ENCODE data around the gene FXYD6. TPM values are rescaled to one million over a fixed set of nuclear protein-coding genes. Genes with fewer than 3 reads are reported as not detected.
"Not testable (repeated sequence)": the region's sequence is repeated elsewhere in the genome, so short reads cannot be mapped to it uniquely, and the experiment has no call there.

Gene FXYD6, protein sequence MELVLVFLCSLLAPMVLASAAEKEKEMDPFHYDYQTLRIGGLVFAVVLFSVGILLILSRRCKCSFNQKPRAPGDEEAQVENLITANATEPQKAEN
- total RNA-seq: 16.4 and 20.0 TPM in 2 replicates

GRCh38 chr11:117876341-117877119 lies at the start of gene FXYD6:
Gene FXYD6 (minus strand): TSS chr11:117876658. CDS start chr11:117842776, 33,882 bp downstream.
- no peak for DNase-seq (ENCODE audit: extremely low read depth, low read depth, low spot score)

DNA sequence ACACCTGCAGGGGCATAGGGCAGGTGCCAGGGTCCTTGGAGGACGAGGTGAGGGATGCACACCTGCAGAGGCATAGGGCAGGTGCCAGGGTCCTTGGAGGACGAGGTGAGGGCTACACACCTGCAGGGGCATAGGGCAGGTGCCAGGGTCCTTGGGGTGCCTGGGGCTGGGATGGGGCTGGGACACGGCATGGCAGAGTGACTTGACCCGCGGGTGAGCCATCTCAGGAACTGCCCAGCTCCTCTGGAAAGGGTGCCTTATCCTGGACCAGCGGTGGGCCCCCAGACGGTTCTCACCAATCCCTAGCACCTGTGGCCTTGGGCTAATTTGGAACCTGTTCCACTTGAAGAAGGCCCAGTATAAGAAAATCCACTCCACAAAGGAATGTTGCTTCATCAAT lies 49.7 kb upstream of the FXYD6 start:
- DNase-seq (ENCODE audit: extremely low read depth, low read depth, low spot score): not testable (repeated sequence)

DNA sequence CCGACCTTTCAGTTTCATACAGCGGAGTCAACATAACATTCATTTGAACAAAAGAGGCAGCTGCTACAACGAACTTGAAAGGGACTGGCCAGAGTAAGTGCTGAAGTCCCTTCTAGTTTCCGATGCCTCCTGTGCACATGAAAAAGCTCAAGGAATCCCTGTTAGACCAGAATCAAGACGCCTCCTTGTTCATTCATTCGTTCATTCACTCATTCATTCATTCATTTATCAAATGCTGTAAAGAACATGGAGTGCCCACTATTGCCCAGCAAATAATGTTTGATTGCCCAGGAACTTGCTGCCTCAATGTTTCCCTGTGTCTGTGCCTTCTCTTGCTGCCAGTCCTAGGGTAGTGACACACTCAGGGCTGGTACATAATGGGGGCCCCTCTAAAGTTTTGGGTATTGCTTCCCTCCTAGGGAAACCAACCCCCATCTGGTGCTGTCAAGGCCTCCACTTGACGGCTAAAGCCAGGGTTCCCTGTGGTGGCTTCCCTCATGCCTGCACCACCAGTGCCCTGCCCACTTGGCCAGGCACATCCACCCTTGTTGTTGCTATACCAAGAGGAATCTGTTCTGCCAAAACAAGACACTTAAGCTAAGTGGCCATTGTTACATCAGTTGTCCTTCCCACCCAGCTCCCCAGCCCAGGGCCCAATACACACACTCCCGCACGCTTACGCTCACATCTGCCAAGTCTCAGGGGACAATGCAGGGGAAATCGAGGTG lies 48.9 kb upstream of the FXYD6 start:
- no peak for DNase-seq (ENCODE audit: extremely low read depth, low read depth, low spot score)

GRCh38 chr11:117924631-117925170 lies 48.2 kb upstream of the FXYD6 start:
- no peak for DNase-seq (ENCODE audit: extremely low read depth, low read depth, low spot score)

DNA sequence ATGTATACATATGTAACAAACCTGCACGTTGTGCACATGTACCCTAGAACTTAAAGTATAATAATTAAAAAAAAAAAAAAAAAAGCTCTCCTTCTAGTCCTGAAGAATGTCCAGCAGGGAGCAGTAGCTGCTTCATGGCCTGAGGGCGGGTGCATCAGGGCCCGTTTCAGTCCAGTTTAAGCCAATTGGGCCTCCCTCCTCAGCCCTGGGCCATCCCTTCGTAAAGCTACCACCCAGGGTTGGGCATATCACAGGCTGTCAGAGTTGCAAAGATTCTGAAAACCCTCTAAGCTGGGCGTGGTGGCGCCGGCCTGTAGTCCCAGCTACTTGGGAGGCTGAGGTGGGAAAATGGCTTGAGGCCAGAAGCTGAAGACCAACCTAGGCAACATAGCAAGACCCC lies 47.3 kb upstream of the FXYD6 start:
- DNase-seq (ENCODE audit: extremely low read depth, low read depth, low spot score): no peak

DNA sequence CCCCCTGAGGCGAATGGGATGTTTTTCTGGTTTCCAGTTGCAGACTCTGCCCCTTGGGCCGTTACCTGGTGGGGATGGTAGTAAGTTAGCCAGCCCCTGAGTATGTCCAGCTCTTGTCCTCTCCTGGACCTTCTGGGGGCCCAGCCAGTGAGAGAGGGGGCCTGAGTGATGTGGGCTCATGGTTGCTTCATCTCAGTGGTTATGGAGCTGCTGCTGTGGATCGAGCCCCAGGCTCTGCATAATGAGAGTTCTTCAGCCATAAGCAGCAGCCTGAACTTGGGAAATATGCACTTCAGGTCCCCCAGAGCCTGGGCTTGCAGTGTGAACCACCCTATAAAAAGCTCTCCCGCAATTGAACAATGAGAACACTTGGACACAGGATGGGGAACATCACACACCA lies 46.8 kb upstream of the FXYD6 start:
- DNase-seq (ENCODE audit: extremely low read depth, low read depth, low spot score): no peak

GRCh38 chr11:117921893-117922292 lies 45.4 kb upstream of the FXYD6 start:
- DNase-seq (ENCODE audit: extremely low read depth, low read depth, low spot score): no peak

DNA sequence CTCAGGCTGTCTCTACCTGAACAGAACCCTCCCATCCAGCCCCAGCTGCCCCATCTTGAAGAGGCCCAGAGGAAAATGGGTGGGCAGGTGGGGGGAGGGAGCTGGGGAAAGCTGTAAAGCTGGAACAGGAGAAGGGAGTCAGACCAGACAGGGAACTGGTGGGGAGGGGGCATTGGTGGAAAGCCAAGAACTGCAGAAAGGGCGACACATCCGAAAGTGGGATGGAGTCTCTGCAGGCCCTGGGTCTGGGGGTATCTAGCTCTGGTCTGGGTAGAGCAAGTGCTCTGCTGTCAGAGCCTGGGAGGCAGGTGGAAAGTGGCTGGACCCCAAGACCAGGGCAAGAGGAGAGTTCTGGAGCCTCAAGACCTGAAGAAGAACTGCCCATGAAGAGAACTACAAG lies 45.0 kb upstream of the FXYD6 start:
- no peak for DNase-seq (ENCODE audit: extremely low read depth, low read depth, low spot score)

GRCh38 chr11:117919781-117920221 lies 43.3 kb upstream of the FXYD6 start:
- no peak for DNase-seq (ENCODE audit: extremely low read depth, low read depth, low spot score)

DNA sequence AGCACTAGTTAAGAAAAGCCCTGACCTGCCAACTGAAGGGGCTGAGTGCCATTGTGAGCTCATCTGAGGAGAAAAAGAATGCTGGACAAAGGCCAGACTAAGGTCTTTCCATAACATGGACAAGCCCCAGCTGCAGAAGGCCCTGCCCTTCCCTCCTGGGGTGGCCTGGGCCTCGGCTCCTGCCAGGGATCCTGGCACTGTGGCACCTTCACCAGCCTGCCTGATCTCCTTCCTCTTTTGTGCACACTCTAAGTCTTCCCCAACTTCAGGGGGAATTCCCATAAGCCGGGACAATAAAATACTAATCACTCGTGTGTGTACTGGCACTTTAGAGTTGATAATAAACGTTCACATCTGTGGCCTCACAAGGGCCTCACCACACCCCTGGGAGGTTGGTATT lies 42.9 kb upstream of the FXYD6 start:
- DNase-seq (ENCODE audit: extremely low read depth, low read depth, low spot score): no peak

GRCh38 chr11:117918366-117919255 lies 42.2 kb upstream of the FXYD6 start:
- DNase-seq (ENCODE audit: extremely low read depth, low read depth, low spot score): no peak

- DNase-seq (ENCODE audit: extremely low read depth, low read depth, low spot score): no peak
Measured at GRCh38 chr11:117917591-117918151, 41.2 kb upstream of the FXYD6 start.

- no peak for DNase-seq (ENCODE audit: extremely low read depth, low read depth, low spot score)
Measured at GRCh38 chr11:117916956-117917355, 40.5 kb upstream of the FXYD6 start.

DNA sequence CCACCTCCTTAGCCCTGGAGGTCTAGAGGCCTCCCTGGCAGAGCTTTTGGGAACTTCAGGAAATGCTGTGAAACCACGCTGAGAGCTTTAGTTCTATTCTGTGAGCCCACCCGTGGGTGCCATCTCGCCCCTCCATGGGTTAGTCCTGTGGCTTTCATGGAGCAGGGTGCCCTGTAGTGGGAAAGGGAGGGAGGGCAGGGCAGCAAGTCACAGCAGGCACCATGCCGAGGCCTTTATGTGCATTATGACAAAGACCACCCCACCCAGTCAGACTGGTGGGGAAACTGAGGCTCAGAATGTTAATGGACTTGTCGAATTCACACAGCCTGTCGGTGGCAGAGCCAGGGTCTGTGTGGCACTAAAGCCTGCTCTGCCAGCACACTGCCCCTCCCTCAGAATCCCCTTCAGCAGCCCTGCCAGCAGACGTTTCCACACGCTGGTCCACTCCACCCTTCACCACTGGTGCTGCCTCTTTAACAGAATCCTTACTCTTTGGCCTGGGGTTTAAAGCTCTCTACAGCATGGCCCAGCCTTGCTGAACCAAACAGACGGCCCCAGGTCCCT lies 39.3 kb upstream of the FXYD6 start:
- DNase-seq (ENCODE audit: extremely low read depth, low read depth, low spot score): no peak

GRCh38 chr11:117914991-117915618 lies 38.6 kb upstream of the FXYD6 start:
- no peak for DNase-seq (ENCODE audit: extremely low read depth, low read depth, low spot score)

DNA sequence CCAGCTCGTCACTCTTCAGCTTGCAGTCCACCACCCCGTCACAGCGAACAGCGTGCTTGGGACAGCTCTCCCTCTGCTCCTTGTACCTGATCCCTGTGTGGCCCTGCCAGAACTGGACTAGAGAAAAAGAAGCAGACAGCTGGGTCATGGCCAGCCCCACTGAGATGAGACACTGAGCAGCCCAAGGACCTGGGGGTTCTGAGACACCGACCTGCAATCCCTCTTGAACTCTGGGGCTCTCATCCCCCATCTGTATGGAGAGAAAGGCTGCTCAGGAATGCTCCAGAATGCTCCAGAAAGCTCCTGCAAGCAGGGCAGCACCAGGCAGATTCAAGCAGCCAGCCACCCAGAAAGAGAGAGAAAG lies 37.9 kb upstream of the FXYD6 start:
- no peak for DNase-seq (ENCODE audit: extremely low read depth, low read depth, low spot score)

DNA sequence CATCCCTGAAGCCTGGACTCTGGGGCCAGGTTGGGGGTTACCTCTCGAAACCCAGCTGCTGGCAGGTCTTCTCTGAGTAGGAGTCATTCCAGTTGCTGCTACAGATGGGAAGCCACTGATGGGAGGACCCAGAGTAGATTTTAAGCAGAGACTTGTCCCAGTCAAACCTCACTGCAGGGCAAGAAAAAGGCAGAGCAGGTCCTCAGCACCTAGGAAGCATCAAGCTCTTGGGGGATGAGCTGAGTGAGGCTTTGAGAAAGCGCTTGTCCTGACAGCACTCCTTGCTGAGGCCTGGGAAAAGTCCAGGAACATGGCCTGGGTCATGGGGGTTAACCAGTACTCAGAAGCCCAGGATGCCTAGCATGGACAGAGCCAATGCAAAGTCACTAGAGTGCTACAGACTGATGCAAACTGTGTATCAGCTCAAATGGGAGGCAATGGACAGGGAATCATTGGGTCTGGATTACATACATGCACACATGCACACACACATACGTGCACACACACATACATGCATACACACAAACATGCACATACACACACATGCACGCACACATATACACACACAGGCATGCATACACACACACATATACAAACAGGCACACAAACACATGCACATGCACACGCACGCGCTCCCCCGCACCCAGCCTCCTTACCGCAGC lies 37.4 kb upstream of the FXYD6 start:
- DNase-seq (ENCODE audit: extremely low read depth, low read depth, low spot score): no peak

- DNase-seq (ENCODE audit: extremely low read depth, low read depth, low spot score): no peak
Measured at GRCh38 chr11:117912497-117912896, 36.0 kb upstream of the FXYD6 start.

DNA sequence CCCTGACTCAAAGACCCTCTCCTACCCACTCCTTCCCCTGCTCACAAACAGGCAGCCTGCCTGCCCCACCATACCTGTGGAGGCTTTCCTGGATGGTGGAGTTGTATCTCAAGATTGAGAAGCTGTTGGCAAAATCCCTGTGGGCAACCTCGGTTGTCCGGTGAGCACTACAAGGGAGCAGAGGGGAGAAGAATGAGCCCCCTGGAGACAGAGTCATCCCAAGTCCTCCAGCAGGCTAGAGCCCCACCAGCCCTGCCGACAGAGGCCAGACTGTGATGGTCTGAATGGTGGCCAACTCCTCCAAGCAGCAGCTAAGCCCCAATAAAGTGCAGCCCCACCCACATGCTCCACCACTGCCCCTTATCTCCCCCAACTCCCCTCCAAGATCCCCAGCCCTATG lies 35.2 kb upstream of the FXYD6 start:
- DNase-seq (ENCODE audit: extremely low read depth, low read depth, low spot score): no peak
